ENCODE data around the gene KCNMA1. TPM values are rescaled to one million over a fixed set of nuclear protein-coding genes. Genes with fewer than 3 reads are reported as not detected.
"Not testable (repeated sequence)": the region's sequence is repeated elsewhere in the genome, so short reads cannot be mapped to it uniquely, and the experiment has no call there.

KCNMA1 gene
- total RNA-seq, 1 experiment from 2014 or later: 0.08 TPM

- no peak for DNase-seq (ENCODE audit: low spot score)
These were observed 103.7 kb downstream of the KCNMA1 start for GRCh38 chr10:77533887-77534278.

GRCh38 chr10:77533146-77533886 is 104.3 kb downstream of the KCNMA1 start:
- DNase-seq (ENCODE audit: low spot score): no peak

GRCh38 chr10:77532068-77532467 is 105.5 kb downstream of the KCNMA1 start:
- DNase-seq (ENCODE audit: low spot score): no peak

GRCh38 chr10:77531441-77532001 is 106.1 kb downstream of the KCNMA1 start:
- DNase-seq (ENCODE audit: low spot score): no peak

- no peak for DNase-seq (ENCODE audit: low spot score)
These were observed 107.6 kb downstream of the KCNMA1 start for GRCh38 chr10:77530011-77530410.

- DNase-seq (ENCODE audit: low spot score): no peak
These were observed 108.5 kb downstream of the KCNMA1 start for GRCh38 chr10:77529050-77529576.

- no peak for DNase-seq (ENCODE audit: low spot score)
These were observed 109.8 kb downstream of the KCNMA1 start for GRCh38 chr10:77527839-77528238.

- DNase-seq (ENCODE audit: low spot score): no peak
These were observed 110.6 kb downstream of the KCNMA1 start for GRCh38 chr10:77526868-77527617.

- DNase-seq (ENCODE audit: low spot score): no peak
These were observed 113.3 kb downstream of the KCNMA1 start for GRCh38 chr10:77524281-77524711.

GRCh38 chr10:77522268-77522809 is 115.3 kb downstream of the KCNMA1 start:
- no peak for DNase-seq (ENCODE audit: low spot score)

- no peak for DNase-seq (ENCODE audit: low spot score)
These were observed 116.6 kb downstream of the KCNMA1 start for GRCh38 chr10:77520995-77521394.

GRCh38 chr10:77520290-77520689 is 117.3 kb downstream of the KCNMA1 start:
- DNase-seq (ENCODE audit: low spot score): no peak

GRCh38 chr10:77519791-77520190 is 117.8 kb downstream of the KCNMA1 start:
- not testable (repeated sequence) for DNase-seq (ENCODE audit: low spot score)

GRCh38 chr10:77518910-77519274 is 118.7 kb downstream of the KCNMA1 start:
- no peak for DNase-seq (ENCODE audit: low spot score)

- DNase-seq (ENCODE audit: low spot score): no peak
These were observed 119.2 kb downstream of the KCNMA1 start for GRCh38 chr10:77518241-77518909.

GRCh38 chr10:77516575-77516974 is 121.0 kb downstream of the KCNMA1 start:
- DNase-seq (ENCODE audit: low spot score): no peak

GRCh38 chr10:77514870-77515269 is 122.7 kb downstream of the KCNMA1 start:
- no peak for DNase-seq (ENCODE audit: low spot score)

GRCh38 chr10:77513781-77514331 is 123.8 kb downstream of the KCNMA1 start:
- peak; percentile 48 for DNase-seq (ENCODE audit: low spot score)

GRCh38 chr10:77513220-77513619 is 124.4 kb downstream of the KCNMA1 start:
- DNase-seq (ENCODE audit: low spot score): no peak

- DNase-seq (ENCODE audit: low spot score): no peak
These were observed 125.4 kb downstream of the KCNMA1 start for GRCh38 chr10:77512219-77512578.

- no peak for DNase-seq (ENCODE audit: low spot score)
These were observed 126.0 kb downstream of the KCNMA1 start for GRCh38 chr10:77511498-77512218.
